SKM-1 treated with dmso at 0.1 percent for 144 hours (cell line): ENCODE results near the gene TMEM214.
A peak's percentile ranks its signal among the peaks of the same experiment; 100 is the strongest.
"Not testable (repeated sequence)": the region's sequence is repeated elsewhere in the genome, so short reads cannot be mapped to it uniquely, and the experiment has no call there.

Experiments
- DNase-seq: peaks from one replicate; lab custom pipeline; 2025; ENCODE audit not compliant: unreplicated experiment; lab: John Stamatoyannopoulos, UW

TMEM214 gene

DNA sequence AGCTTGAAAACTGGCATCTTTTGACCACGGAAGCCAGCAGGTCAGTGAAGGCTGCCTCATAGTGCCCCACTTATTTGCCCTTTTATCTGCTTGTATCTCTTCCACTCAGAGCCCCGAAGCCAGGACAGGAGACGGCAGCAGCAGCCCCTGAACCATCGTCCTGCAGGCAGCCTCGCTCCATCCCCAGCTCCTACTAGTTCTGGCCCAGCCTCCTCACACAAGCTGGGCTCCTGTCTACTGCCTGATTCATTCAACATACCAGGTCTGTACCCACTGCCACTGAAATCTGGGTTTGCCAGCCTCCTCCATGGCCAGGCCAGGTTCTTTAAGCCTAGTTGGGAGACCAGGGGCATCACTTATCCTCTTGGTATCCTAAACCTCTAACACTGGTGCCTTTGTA lies 34.6 kb downstream of the TMEM214 start:
- DNase-seq = no peak

GRCh38 chr2:27069436-27069835 lies 36.7 kb downstream of the TMEM214 start:
- DNase-seq = no peak

GRCh38 chr2:27069961-27070618 lies 37.3 kb downstream of the TMEM214 start:
- no peak for DNase-seq

GRCh38 chr2:27070653-27071276 lies 38.0 kb downstream of the TMEM214 start:
- DNase-seq = no peak

- peak; percentile 89 for DNase-seq
These were observed 38.7 kb downstream of the TMEM214 start, which contains the start of gene OST4 for GRCh38 chr2:27071277-27071989. Gene OST4 (minus strand): TSS chr2:27071654.

- DNase-seq = no peak
These were observed 39.4 kb downstream of the TMEM214 start for GRCh38 chr2:27071990-27072830.

DNA sequence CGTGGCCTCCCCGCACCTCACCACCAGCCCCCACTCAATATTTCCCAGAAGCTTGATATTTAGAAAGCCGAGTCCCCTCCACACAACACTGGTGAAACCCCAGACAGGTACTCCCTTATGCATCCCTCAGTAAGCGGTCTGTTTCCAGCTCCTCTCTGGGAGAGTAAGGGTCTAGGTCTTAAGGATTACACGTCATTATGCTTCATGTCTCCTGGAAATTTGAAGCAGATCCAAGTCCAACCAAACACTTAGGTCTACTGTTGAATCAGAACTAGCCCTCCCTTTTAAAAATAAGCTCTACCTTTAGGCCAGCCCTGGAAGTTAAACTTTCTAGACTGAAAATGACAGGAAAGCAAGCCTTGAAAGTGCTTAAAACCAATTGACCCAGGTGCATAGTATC lies 40.2 kb downstream of the TMEM214 start:
- DNase-seq = no peak

GRCh38 chr2:27073782-27074181 lies 41.0 kb downstream of the TMEM214 start:
- DNase-seq = no peak

DNA sequence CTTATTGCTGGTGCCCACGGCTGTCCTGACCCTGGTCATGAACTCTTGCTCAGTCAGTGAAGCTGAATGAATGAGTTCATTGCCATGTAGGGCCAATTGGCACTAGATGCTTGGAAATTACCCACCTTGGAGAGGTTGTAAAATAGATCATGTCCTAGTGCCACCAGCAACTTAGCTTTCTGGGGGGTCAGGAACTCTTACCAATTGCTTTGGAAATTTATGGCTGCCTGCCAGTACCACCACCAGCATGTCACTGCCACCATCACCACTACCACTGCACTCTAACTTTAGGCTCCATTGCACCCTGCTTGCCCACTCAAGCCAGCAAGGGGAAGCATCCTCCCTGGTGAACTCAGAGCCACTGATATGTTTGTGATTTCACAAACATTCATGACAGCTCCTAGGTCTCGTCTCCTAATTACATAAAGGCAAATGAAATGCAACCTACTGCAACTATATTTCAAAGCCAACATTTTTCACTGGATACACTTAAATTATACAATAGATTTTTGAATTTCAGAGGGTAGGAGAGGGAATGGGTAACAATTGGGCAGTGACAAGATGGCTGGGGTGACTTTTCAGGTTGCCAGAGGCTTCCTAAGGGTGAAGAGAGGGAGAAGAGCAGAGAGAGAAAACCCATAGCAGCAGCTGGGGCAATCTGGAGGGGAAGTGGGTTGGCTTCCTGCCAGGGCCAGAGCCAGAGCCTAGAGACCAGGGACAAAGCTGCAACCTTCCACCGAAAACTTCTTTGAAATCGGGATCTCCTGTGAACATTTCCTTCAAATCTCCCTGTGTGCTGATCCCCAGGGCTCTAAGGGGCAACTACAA lies 42.2 kb downstream of the TMEM214 start:
- DNase-seq = peak; percentile 69

- not testable (repeated sequence) for DNase-seq
These were observed 42.8 kb downstream of the TMEM214 start for GRCh38 chr2:27075566-27075871.

- no peak for DNase-seq
These were observed 43.6 kb downstream of the TMEM214 start for GRCh38 chr2:27076323-27076722.

GRCh38 chr2:27077231-27077630 lies 44.5 kb downstream of the TMEM214 start:
- no peak for DNase-seq

- no peak for DNase-seq
These were observed 45.8 kb downstream of the TMEM214 start, which contains the start of gene EMILIN1 for GRCh38 chr2:27078267-27079194. Gene EMILIN1 (plus strand): TSS chr2:27078615. CDS start chr2:27079066, 451 bp downstream.

DNA sequence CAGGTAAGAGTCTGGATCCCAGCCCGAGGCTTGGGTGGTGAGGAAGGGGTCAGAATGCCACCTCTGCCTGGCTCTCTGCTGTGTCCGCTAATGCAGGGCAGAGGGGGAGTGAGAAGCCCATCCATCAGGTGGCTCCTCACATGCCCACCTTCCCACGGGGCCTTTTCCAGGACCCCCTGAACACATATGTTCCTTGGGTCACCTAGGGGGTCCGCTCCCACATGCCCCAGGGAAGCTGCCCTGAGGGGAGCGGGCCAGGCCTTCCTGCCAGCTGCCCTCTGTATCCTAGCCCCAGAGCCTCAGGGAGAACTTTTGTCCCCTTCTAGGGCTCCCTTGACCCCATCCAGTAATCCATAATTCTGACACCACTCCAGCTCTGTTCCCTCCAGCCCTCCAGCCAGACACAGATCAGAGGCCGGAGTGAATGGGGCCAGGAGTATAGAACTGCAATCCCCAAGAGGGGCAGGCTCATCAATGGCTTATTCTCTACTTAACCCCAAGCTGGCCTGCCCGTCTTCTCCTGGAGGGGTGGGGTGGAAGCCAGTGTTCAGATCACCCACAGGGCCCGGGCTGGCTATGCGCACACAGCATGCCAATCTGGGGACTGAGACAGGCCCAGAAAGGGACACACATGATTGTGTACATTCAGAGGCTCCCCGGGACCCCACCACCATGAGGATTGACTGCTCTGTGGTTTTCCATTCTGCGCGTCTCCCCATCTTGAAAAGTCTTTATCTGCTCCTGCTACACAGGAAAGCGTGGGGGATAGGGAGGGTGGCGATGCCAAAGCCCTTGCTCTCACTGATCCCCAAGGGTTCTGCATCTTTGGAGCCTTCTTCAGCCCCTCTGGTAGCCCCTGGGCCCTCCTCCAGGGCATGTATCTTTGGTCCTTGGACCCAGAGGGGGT lies 46.7 kb downstream of the TMEM214 start:
- DNase-seq = no peak

GRCh38 chr2:27080140-27080469 lies 47.3 kb downstream of the TMEM214 start:
- no peak for DNase-seq

GRCh38 chr2:27080603-27080936 lies 47.8 kb downstream of the TMEM214 start:
- DNase-seq = no peak

DNA sequence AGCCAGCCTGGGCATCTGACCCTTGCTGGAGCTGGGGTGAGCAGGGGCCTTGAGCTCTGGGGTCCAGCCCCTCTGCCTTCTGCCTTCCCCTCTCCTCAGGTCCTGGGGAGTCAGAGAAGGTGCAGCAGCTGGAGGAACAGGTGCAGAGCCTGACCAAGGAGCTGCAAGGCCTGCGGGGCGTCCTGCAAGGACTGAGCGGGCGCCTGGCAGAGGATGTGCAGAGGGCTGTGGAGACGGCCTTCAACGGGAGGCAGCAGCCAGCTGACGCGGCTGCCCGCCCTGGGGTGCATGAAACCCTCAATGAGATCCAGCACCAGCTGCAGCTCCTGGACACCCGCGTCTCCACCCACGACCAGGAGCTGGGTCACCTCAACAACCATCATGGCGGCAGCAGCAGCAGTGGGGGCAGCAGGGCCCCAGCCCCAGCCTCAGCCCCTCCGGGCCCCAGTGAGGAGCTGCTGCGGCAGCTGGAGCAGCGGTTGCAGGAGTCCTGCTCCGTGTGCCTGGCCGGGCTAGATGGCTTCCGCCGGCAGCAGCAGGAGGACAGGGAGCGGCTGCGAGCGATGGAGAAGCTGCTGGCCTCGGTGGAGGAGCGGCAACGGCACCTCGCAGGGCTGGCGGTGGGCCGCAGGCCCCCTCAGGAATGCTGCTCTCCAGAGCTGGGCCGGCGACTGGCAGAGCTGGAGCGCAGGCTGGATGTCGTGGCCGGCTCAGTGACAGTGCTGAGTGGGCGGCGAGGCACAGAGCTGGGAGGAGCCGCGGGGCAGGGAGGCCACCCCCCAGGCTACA lies 49.4 kb downstream of the TMEM214 start:
- no peak for DNase-seq
